Cardiac muscle cell (in vitro differentiated cells and primary cell): ENCODE data around the gene MTMR1. TPM values are rescaled to one million over a fixed set of nuclear protein-coding genes. Genes with fewer than 3 reads are reported as not detected.

Experiments
- DNase-seq, 2 donors: peaks; one replicate each; pipeline versions ENCODE4 v3.0.0 to v3.0.0-alpha.2; 2010 to 2017; ENCODE audit warnings: low read depth in 1 of 2, low spot score in 1 of 2
- H3K27ac ChIP-seq: fragments of 200-600 bp; sonication (generic); 2 replicates; pipeline ENCODE4 v1.5.1; 2016
- H3K27me3 ChIP-seq: fragments of 200-600 bp; sonication (generic); 2 replicates; pipeline ENCODE4 v1.6.0; 2016; ENCODE audit warnings: control low read depth
- H3K36me3 ChIP-seq: fragments of 200-600 bp; sonication (generic); 2 replicates; pipeline ENCODE4 v1.5.1; 2016; ENCODE audit warnings: control low read depth
- H3K4me1 ChIP-seq: fragments of 200-600 bp; sonication (generic); 2 replicates; pipeline ENCODE4 v1.8.1; 2017; ENCODE audit warnings: low read depth, mild to moderate bottlenecking, mixed run types
- H3K4me3 ChIP-seq: fragments of 200-600 bp; sonication (generic); 2 replicates; pipeline ENCODE4 v1.5.1; 2016; ENCODE audit warnings: mild to moderate bottlenecking
- H3K9me3 ChIP-seq: fragments of 200-600 bp; sonication (generic); 2 replicates; pipeline ENCODE4 v1.5.1; 2017; ENCODE audit warnings: low read depth, mild to moderate bottlenecking, control low read depth
- CTCF ChIP-seq: IDR thresholded peaks from 2 replicates; pipeline ENCODE4 v1.5.1; 2012; ENCODE audit warnings: low read depth, mild to moderate bottlenecking, low read length
- polyA plus RNA-seq: library from polyadenylated mRNA; unstranded; fragments of >200 nt; fragmentation: Nextera tagmentation; extraction: Ambion mirVana; gene quantifications from 2 replicates; pipeline ENCODE4 v1.2.1, GENCODE V29; 2016
- total RNA-seq: library from RNA; depleted of rRNA; stranded (reverse); fragments of >200 nt; gene quantifications from 2 replicates; pipeline ENCODE4 v1.2.3, GENCODE V29; 2016

Gene MTMR1
- total and polyA plus RNA-seq, 2 experiments from 2014 or later: 20.2 to 22.3 TPM

GRCh38 chrX:150761819-150762216 is 68.6 kb downstream of the MTMR1 start:
- Histone ChIP-seq H3K4me3 (no peak overlapping the region), H3K27ac (no peak overlapping the region), H3K4me1 (no peaks in the 10 kb centered on the region), H3K9me3 (no peaks in the 10 kb centered on the region), H3K36me3 (no peaks in the 10 kb centered on the region), H3K27me3 (no peaks in the 10 kb centered on the region)
- no peak for TF ChIP-seq CTCF
- DNase-seq: no peak

GRCh38 chrX:150762258-150763165 is 69.3 kb downstream of the MTMR1 start:
- no peak overlapping the region for H3K27ac ChIP-seq
- peak; percentile 8 to 27 for DNase-seq
- no peaks in the 10 kb centered on the region for H3K36me3 ChIP-seq
- H3K4me1 ChIP-seq: no peaks in the 10 kb centered on the region
- no peaks in the 10 kb centered on the region for H3K9me3 ChIP-seq
- no peak for TF ChIP-seq CTCF
- no peak overlapping the region for H3K4me3 ChIP-seq
- no peaks in the 10 kb centered on the region for H3K27me3 ChIP-seq

- no peaks in the 10 kb centered on the region for H3K36me3 ChIP-seq
- H3K4me1 ChIP-seq: no peaks in the 10 kb centered on the region
- TF ChIP-seq CTCF: no peak
- H3K4me3 ChIP-seq: no peak overlapping the region
- H3K9me3 ChIP-seq: no peaks in the 10 kb centered on the region
- H3K27ac ChIP-seq: no peak overlapping the region
- no peak for DNase-seq
- H3K27me3 ChIP-seq: no peaks in the 10 kb centered on the region
These were observed 70.2 kb downstream of the MTMR1 start for GRCh38 chrX:150763303-150763797.

- H3K27ac ChIP-seq: no peak overlapping the region
- H3K36me3 ChIP-seq: no peaks in the 10 kb centered on the region
- no peaks in the 10 kb centered on the region for H3K27me3 ChIP-seq
- H3K9me3 ChIP-seq: no peaks in the 10 kb centered on the region
- no peak for DNase-seq
- TF ChIP-seq CTCF: no peak
- H3K4me1 ChIP-seq: no peaks in the 10 kb centered on the region
- no peak overlapping the region for H3K4me3 ChIP-seq
These were observed 70.6 kb downstream of the MTMR1 start for GRCh38 chrX:150763810-150764209.

GRCh38 chrX:150765237-150765636 is 72.0 kb downstream of the MTMR1 start:
- Histone ChIP-seq H3K4me1 (no peaks in the 10 kb centered on the region), H3K9me3 (no peaks in the 10 kb centered on the region), H3K27me3 (no peaks in the 10 kb centered on the region), H3K4me3 (no peak overlapping the region), H3K27ac (no peak overlapping the region), H3K36me3 (no peaks in the 10 kb centered on the region)
- TF ChIP-seq CTCF: no peak
- DNase-seq: no peak
